IgD-negative memory B cell (primary cell): Measurements from ENCODE around the gene FAM184A. TPM values are rescaled to one million over a fixed set of nuclear protein-coding genes. Genes with fewer than 3 reads are reported as not detected.

Experiments
- H3K27ac Mint-ChIP-seq, 3 donors: one replicate each; pipeline ENCODE4 v1.8.0; 2020 to 2022; ENCODE audit warnings: mild to moderate bottlenecking in 3 of 3, mixed read lengths in 3 of 3, moderate library complexity in 1 of 3
- H3K27me3 Mint-ChIP-seq: one replicate; pipeline ENCODE4 v1.8.0; 2021; ENCODE audit warnings: mixed read lengths
- H3K36me3 Mint-ChIP-seq: one replicate; pipeline ENCODE4 v1.8.0; 2020; ENCODE audit warnings: mild to moderate bottlenecking, mixed read lengths
- H3K4me1 Mint-ChIP-seq, 3 donors: one replicate each; pipeline ENCODE4 v1.8.0; 2020 to 2022; ENCODE audit warnings: mixed read lengths in 3 of 3, mild to moderate bottlenecking in 1 of 3
- H3K4me3 Mint-ChIP-seq, 4 donors: one replicate each; pipeline ENCODE4 v1.8.0; 2020 to 2022; ENCODE audit warnings: mild to moderate bottlenecking in 4 of 4, mixed read lengths in 4 of 4, moderate library complexity in 3 of 4
- H3K9me3 Mint-ChIP-seq, 3 donors: one replicate each; pipeline ENCODE4 v1.8.0; 2020 to 2021; ENCODE audit warnings: mixed read lengths in 3 of 3, mild to moderate bottlenecking in 1 of 3
- polyA plus RNA-seq: library from polyadenylated mRNA; unstranded; fragments of 300-500 nt; fragmentation: Illumina TruSeq; gene quantifications from one replicate; pipeline ENCODE4 v1.2.3, GENCODE V29; 2021

Gene FAM184A
- polyA plus RNA-seq, 1 donor from 2014 or later, result 0.09 TPM

DNA sequence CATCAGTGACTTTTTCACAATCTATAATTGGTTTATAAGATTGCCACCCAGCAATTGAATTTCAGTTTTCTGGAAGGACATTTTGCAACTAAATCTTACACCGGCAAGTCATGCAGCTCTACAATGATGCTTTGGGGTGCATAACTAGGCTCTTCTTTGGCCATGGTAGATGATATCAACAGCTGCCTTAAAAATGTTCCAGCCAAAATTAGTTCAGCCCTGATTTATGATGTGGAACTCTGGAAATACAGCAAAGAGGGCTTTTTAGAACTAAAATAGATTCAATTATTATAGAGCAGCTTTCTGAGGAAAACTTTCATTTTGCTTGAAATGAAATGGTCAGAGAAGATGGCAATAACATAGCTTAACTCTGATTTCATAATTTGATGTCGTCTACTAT lies 125.1 kb downstream of the FAM184A start:
- Mint-ChIP-seq H3K36me3 (no peaks in the 10 kb centered on the region), H3K9me3 (peaks cover 0 to 9% (median 3%) of the 10 kb centered on the region in 3 donors), H3K27ac (no peak overlapping the region), H3K4me3 (no peak overlapping the region), H3K4me1 (peaks cover 4 to 8% (median 6%) of the 10 kb centered on the region in 3 donors), H3K27me3 (no peaks in the 10 kb centered on the region)

DNA sequence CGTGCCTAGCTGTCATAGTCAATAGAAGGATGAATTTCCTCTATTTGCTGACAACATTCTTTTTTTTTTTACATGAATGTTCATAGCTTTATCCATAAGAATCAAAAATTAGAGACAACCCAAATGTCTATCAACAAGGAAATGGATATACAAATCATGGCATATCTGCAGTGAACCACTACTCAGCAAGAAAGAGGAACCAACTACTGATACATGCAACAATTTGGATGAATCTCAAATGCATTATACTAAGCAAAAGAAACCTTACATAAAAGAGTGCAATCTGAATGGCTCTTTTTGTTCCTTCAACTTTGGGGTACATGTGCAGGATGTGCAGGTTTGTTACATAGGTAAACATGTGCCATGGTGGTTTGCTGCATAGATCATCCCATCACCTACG lies 125.8 kb downstream of the FAM184A start:
- H3K36me3 Mint-ChIP-seq, result no peaks in the 10 kb centered on the region
- peaks cover 4 to 8% (median 6%) of the 10 kb centered on the region in 3 donors for H3K4me1 Mint-ChIP-seq
- no peaks in the 10 kb centered on the region for H3K27me3 Mint-ChIP-seq
- H3K9me3 Mint-ChIP-seq, result peaks cover 0 to 9% (median 3%) of the 10 kb centered on the region in 3 donors
- no peak overlapping the region for H3K4me3 Mint-ChIP-seq
- H3K27ac Mint-ChIP-seq, result no peak overlapping the region

DNA sequence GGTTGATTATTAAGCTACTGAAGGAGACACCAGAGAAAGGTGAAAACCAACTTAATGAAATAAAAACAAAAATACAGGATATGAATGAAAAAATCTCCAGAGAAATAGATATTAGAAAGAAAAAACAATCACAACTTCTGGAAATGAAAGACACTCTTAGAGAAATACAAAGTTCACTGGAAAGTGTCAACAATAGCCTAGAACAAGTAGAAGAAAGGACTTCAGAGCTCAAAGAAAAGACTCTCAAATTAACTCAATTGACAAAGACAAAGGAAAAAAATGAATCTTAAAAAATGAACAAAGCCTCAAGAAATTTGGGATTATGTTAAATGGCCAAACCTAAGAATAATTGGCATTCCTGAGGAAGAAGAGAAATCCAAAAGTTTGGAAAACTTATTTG lies 133.2 kb downstream of the FAM184A start:
- Mint-ChIP-seq H3K27me3 (no peaks in the 10 kb centered on the region), H3K9me3 (peaks cover 3 to 43% (median 14%) of the 10 kb centered on the region in 3 donors), H3K4me1 (peaks cover 0 to 5% (median 2%) of the 10 kb centered on the region in 3 donors), H3K36me3 (peaks cover 4% of the 10 kb centered on the region), H3K27ac (no peak overlapping the region), H3K4me3 (no peak overlapping the region)

DNA sequence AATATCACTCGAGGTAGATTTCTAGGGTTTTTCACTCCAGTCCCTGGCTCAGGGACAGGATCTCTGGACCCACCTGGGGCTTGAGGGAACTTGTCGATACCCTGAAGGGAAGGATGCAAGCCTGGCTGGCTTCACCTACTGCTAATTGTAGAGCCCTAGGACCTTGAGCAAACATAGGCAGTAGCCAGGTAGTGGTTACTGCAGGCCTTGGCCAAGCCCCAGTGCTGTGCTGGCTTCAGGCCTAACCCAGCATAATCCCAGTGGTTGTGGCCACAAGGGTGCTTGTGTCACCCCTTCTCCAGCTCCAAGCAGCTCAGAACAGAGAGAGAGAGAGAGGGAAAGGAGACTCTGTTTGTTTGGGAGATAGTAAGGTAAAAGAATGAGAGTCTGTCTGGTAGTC lies 137.7 kb downstream of the FAM184A start:
- Mint-ChIP-seq H3K4me3 (peak overlapping the region in 1 of 4 donors; percentile 12), H3K27ac (no peak overlapping the region), H3K9me3 (peaks cover 3 to 23% (median 13%) of the 10 kb centered on the region in 3 donors), H3K36me3 (peaks cover 10% of the 10 kb centered on the region), H3K4me1 (peaks cover 8 to 13% (median 12%) of the 10 kb centered on the region in 3 donors), H3K27me3 (no peaks in the 10 kb centered on the region)

DNA sequence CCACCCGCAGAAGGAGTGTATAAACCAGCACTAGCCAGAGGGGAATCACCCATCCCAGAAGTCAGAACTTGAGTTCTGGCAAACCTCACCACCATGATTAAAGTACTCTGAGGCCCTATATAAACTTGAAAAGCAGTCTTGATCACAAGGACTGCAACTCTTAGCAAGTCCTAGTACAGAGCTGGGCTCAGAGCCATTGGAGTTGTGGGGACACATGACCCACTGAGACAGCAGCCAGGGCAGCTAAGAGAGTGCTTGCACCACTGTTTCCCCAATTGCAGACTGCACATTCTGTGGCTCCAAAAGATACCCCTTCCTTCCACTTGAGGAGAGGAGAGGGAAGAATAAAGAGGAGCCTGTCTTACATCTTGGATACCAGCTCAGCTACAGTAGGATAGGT lies 138.8 kb downstream of the FAM184A start:
- H3K9me3 Mint-ChIP-seq, result peaks cover 3 to 12% (median 10%) of the 10 kb centered on the region in 3 donors
- peaks cover 10% of the 10 kb centered on the region for H3K36me3 Mint-ChIP-seq
- no peak overlapping the region for H3K27ac Mint-ChIP-seq
- H3K4me1 Mint-ChIP-seq, result peaks cover 15 to 19% (median 17%) of the 10 kb centered on the region in 3 donors
- H3K27me3 Mint-ChIP-seq, result no peaks in the 10 kb centered on the region
- peak overlapping the region in 1 of 4 donors; percentile 47 for H3K4me3 Mint-ChIP-seq

DNA sequence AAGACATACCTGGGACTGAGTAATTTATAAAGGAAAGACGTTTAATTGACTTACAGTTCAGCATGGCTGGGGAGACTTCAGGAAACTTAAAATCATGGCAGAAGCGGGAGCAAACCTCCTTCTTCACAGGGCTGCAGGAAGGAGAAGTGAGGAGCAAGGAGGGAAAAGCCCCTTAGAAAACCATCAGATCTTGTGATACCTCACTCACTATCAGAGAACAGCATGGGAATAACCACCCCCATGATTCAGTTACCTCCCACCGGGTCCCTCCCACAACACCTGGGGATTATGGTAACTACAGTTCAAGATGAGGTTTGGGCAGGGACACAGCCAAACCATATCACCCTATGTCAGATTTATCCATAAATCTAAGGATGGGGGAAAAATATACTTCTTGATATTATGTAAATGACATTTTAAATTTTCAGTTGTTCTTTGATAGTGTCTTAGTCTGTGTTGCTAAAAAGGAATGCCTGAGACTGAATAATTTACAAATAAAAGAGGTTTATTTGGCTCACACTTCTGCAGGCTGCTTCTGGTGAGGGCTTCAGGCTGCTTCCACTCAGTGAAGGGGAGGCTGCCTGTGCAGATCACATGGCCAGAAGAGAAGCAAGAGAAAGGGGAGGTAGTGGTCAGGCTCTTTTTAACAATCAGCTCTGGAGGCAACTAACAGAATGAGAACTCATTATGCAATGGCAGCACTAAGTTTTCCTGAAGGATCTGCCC lies 142.3 kb downstream of the FAM184A start:
- Mint-ChIP-seq H3K27me3 (no peaks in the 10 kb centered on the region), H3K4me3 (peak overlapping the region; percentile 2 to 98 (median 78)), H3K9me3 (peaks cover 0 to 2% (median 0%) of the 10 kb centered on the region in 3 donors), H3K4me1 (peaks cover 23 to 35% (median 26%) of the 10 kb centered on the region in 3 donors), H3K36me3 (peaks cover 6% of the 10 kb centered on the region), H3K27ac (peak overlapping the region in 2 of 3 donors; percentile 73 to 94)

DNA sequence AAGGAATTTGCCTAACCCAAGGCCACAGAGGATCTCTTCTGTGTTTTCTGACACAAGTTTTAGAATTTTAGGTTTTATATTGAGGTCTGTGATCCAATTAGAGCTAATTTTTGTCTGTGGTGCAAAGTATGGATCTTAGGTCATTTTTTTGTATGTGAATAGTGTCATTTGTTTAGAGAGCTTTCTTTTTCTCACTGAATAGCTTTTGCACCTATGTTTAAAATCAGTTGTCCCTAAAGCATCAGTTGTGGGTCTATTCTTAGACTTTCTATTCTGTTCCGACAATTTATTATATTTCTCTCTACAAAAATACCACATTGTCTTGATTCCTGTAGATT lies 143.2 kb downstream of the FAM184A start:
- Mint-ChIP-seq H3K27ac (peak overlapping the region; percentile 81 to 94 (median 94)), H3K27me3 (no peaks in the 10 kb centered on the region), H3K4me3 (peak overlapping the region; percentile 89 to 98 (median 94)), H3K36me3 (peaks cover 6% of the 10 kb centered on the region), H3K4me1 (peaks cover 18 to 35% (median 24%) of the 10 kb centered on the region in 3 donors), H3K9me3 (peaks cover 0 to 2% (median 0%) of the 10 kb centered on the region in 3 donors)

DNA sequence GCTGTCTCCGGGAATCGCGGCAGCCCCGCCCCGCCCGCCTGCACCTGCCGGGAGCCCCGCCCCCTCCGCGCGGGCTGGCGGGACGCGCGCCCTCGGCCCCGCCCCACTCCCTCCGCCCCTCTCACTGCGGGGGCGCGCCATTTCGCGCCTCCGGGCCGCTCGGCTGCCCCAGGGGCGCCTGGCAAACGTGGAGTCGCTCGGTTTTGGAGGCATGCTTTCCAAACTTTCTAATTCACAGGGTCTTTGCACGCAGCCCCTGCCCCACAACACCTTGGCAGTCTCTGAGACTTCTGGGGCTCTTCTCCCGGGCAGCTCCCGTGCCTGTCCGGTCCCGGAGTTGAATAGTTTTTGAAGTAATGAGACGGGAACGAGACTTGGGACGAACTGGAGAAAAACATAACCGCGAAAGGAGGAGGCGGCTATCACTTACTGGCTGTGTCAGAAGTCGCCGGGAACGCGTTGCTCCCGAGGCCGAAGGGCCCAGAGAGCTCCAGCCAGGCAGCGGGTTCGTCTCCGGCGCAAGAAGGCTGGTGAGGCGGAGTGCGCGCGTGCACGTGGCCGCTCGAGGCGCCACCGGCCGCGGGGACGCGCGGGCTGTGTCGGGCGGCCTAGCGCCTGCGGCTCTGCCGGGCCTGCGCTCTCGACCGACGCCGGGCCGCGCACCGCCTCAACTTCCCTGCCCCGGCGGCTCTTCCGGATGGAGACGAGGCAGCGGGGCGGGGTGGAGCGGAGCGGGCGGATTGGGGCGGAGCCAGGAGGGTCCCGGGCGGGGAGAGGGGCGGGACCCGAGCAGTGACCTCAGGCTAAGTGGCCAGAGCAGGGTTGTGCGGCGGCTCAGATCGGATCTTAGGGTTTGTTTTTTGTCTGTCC lies 143.8 kb downstream of the FAM184A start, which contains the start of gene MCM9:
TSS of gene MCM9 (minus strand) at position 699 of the 870 bp plus-strand sequence. CDS start 3,436 bp downstream, outside the sequence.
- Mint-ChIP-seq H3K4me1 (peaks cover 16 to 31% (median 24%) of the 10 kb centered on the region in 3 donors), H3K4me3 (peak within 1 kb of the TSS; percentile 89 to 98 (median 94)), H3K36me3 (peaks cover 6% of the 10 kb centered on the region), H3K27me3 (no peaks in the 10 kb centered on the region), H3K9me3 (peaks cover 0 to 2% (median 0%) of the 10 kb centered on the region in 3 donors), H3K27ac (peak within 1 kb of the TSS; percentile 81 to 94 (median 94))

DNA sequence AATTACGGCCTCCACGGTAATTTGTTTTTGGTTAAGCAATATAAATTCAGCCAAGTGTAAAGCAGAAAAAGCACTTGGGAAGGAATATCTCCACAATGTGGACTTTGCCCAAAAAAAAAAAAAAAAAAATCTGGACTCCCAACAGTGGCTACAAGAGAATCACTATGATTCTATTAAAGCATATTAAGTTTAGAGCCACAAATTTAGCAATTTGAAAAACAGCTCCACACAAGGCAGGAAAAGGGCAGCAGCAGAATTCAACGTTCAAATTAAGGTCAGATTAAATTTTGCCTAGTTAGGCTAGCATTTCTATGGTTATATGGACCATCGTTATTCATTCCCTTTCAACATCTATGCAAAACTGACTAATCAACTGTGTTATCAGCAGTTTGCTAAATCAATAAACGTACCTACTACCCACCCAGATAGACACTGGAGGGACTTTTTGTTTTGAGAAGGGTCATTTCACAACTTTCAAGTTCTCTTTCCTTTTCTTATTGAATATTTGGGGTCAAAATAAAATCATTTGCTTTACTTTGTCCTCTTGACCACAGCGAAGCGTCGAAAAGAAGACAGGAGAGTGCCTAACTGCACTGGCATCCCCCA lies 144.5 kb downstream of the FAM184A start:
- H3K9me3 Mint-ChIP-seq, result peaks cover 0 to 2% (median 0%) of the 10 kb centered on the region in 3 donors
- H3K4me1 Mint-ChIP-seq, result peaks cover 16 to 26% (median 24%) of the 10 kb centered on the region in 3 donors
- peaks cover 6% of the 10 kb centered on the region for H3K36me3 Mint-ChIP-seq
- peak overlapping the region; percentile 50 to 94 (median 94) for H3K27ac Mint-ChIP-seq
- H3K27me3 Mint-ChIP-seq, result no peaks in the 10 kb centered on the region
- peak overlapping the region; percentile 89 to 98 (median 94) for H3K4me3 Mint-ChIP-seq

DNA sequence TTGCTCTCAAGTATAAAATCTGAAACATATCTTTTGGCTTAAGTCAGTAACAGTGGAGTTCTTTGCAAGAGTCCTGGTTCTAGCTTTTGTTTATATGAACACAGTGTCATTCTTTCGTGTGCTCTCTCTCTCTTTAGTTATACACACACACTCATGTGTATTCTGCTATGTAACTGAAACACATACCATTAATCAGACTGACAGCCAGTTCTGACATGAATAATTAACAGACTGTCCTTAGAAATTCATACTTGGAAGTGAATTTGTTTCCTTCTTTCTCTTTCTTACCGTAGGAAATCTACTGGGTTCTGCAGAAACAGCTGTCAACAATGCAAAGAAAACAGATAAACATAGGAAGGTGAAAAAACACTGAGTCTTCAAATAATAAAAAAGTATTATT lies 146.0 kb downstream of the FAM184A start:
- peak overlapping the region in 1 of 4 donors; percentile 87 for H3K4me3 Mint-ChIP-seq
- peaks cover 2% of the 10 kb centered on the region for H3K36me3 Mint-ChIP-seq
- H3K9me3 Mint-ChIP-seq, result peaks cover 0 to 2% (median 0%) of the 10 kb centered on the region in 3 donors
- no peaks in the 10 kb centered on the region for H3K27me3 Mint-ChIP-seq
- peaks cover 16 to 26% (median 22%) of the 10 kb centered on the region in 3 donors for H3K4me1 Mint-ChIP-seq
- peak overlapping the region in 1 of 3 donors; percentile 50 for H3K27ac Mint-ChIP-seq

DNA sequence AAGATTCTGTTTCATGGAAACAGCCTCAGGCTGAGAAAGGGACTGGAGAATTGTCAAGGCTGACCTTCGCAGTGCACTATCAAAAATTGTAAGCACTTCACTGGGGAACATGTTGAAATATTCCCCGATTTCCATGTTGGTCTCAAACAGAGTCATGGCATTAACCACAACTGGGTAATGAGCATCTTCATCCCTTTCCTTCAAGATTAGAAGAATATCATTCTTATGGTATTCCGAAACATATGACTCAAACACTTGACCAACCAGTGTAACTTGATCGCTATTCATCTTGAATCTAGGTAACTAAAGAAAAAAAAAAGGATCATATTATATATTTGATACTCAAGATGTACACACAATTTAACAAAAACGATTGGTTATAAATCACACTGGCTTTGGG lies 147.0 kb downstream of the FAM184A start:
- Mint-ChIP-seq H3K27me3 (no peaks in the 10 kb centered on the region), H3K27ac (no peak overlapping the region), H3K36me3 (peaks cover 2% of the 10 kb centered on the region), H3K9me3 (peaks cover 0 to 2% (median 0%) of the 10 kb centered on the region in 3 donors), H3K4me3 (no peak overlapping the region), H3K4me1 (peaks cover 13 to 26% (median 19%) of the 10 kb centered on the region in 3 donors)

DNA sequence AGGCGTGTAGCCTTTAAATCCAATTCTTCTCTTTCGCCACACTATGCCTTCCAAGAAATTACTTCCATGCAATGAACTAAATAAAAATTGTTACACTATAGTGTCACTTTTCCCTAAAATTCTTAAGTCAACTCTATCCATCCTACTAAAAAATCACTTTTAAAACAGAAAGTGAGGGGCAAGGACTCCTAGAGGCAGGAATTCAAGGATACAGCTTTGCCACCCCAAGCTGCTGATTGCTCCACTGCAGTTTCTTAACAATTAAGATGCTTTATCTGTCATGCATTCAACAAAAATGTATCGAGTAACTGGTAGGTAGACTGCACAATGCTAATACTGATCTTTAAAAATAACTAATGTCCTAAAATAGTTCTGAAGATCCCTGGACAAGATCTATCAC lies 147.8 kb downstream of the FAM184A start:
- peaks cover 0 to 2% (median 0%) of the 10 kb centered on the region in 3 donors for H3K9me3 Mint-ChIP-seq
- H3K27me3 Mint-ChIP-seq, result no peaks in the 10 kb centered on the region
- H3K4me1 Mint-ChIP-seq, result peaks cover 9 to 22% (median 17%) of the 10 kb centered on the region in 3 donors
- H3K4me3 Mint-ChIP-seq, result no peak overlapping the region
- H3K27ac Mint-ChIP-seq, result no peak overlapping the region
- H3K36me3 Mint-ChIP-seq, result no peaks in the 10 kb centered on the region

DNA sequence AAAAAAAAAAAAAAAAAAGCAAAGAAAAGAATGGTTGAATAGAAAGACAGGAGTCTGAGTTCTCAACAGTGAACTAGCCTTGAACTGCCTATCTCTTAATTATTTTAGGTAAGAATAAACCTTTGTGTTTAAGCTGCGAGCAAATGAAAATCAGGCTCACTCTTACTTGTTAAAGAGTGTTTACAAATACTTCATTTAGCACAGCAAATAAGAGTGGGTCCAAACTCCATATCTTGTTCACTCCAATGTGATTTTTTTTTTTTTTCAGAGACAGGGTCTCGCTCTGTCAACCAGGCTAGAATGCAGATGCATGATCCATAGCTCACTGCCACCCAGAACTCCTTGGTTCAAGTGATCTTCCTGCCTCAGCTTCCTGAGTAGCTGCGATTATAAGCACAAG lies 155.4 kb downstream of the FAM184A start:
- H3K27ac Mint-ChIP-seq, result no peak overlapping the region
- no peak overlapping the region for H3K4me3 Mint-ChIP-seq
- H3K36me3 Mint-ChIP-seq, result peaks cover 3% of the 10 kb centered on the region
- H3K27me3 Mint-ChIP-seq, result no peaks in the 10 kb centered on the region
- H3K9me3 Mint-ChIP-seq, result no peaks in the 10 kb centered on the region
- H3K4me1 Mint-ChIP-seq, result no peaks in the 10 kb centered on the region

DNA sequence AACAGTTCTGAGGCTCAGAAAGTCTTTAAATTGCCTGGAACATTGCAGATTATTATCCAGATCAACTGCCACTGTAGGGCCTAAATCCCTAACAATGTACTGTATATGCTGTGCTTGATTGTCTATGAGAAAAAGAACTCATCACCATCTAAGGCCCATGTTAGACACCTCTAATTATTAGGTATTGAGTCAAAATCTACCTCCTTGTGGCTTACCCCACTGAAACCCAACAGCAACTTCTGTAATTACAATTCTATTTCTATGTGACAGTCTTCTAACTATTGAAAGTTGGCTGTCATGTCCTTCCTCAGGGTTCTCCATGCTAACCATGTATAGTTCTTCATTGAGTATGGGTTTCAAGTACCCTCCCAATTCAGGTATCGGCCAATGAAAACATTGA lies 157.4 kb downstream of the FAM184A start:
- H3K36me3 Mint-ChIP-seq, result peaks cover 5% of the 10 kb centered on the region
- H3K9me3 Mint-ChIP-seq, result no peaks in the 10 kb centered on the region
- H3K27me3 Mint-ChIP-seq, result no peaks in the 10 kb centered on the region
- H3K4me1 Mint-ChIP-seq, result no peaks in the 10 kb centered on the region
- H3K27ac Mint-ChIP-seq, result no peak overlapping the region
- H3K4me3 Mint-ChIP-seq, result no peak overlapping the region
